Stimulated activated memory B cell treated with anti-CD40 and anti-IgM and Interleukin-4, amounts not matched to agents 10 μg/mL and 1 μg/mL and 100 μg/mL, for 72 hours (primary cell): ENCODE results near the gene CTNND2.

Experiments
- ATAC-seq: fragments of 150-1000 bp; cut with Tn5 transposase; 2 replicates; pipeline ENCODE4 v1.10.0; 2021
- H3K27ac Mint-ChIP-seq: one replicate; pipeline ENCODE4 v1.8.0; 2022; ENCODE audit warnings: mild to moderate bottlenecking, mixed read lengths
- H3K27me3 Mint-ChIP-seq: one replicate; pipeline ENCODE4 v1.8.0; 2022; ENCODE audit warnings: mixed read lengths
- H3K36me3 Mint-ChIP-seq: one replicate; pipeline ENCODE4 v1.8.0; 2022; ENCODE audit warnings: mixed read lengths
- H3K4me1 Mint-ChIP-seq: one replicate; pipeline ENCODE4 v1.8.0; 2022; ENCODE audit warnings: mixed read lengths
- H3K4me3 Mint-ChIP-seq: one replicate; pipeline ENCODE4 v1.8.0; 2022; ENCODE audit warnings: mild to moderate bottlenecking, moderate library complexity, mixed read lengths
- H3K9me3 Mint-ChIP-seq: one replicate; pipeline ENCODE4 v1.8.0; 2022; ENCODE audit warnings: mixed read lengths

Gene CTNND2

GRCh38 chr5:11293523-11293922, 610.7 kb downstream of the CTNND2 start:
- Mint-ChIP-seq H3K27me3 (no peaks in the 10 kb centered on the region), H3K36me3 (no peaks in the 10 kb centered on the region), H3K9me3 (peaks cover 2% of the 10 kb centered on the region), H3K4me3 (no peak overlapping the region), H3K27ac (no peak overlapping the region), H3K4me1 (no peaks in the 10 kb centered on the region)
- ATAC-seq, result no peak

GRCh38 chr5:11292648-11293356, 611.4 kb downstream of the CTNND2 start:
- H3K4me1 Mint-ChIP-seq, result no peaks in the 10 kb centered on the region
- peaks cover 2% of the 10 kb centered on the region for H3K9me3 Mint-ChIP-seq
- H3K27me3 Mint-ChIP-seq, result no peaks in the 10 kb centered on the region
- H3K27ac Mint-ChIP-seq, result no peak overlapping the region
- no peak for ATAC-seq
- H3K36me3 Mint-ChIP-seq, result no peaks in the 10 kb centered on the region
- H3K4me3 Mint-ChIP-seq, result no peak overlapping the region

GRCh38 chr5:11289733-11290132, 614.5 kb downstream of the CTNND2 start:
- ATAC-seq, result no peak
- Mint-ChIP-seq H3K36me3 (no peaks in the 10 kb centered on the region), H3K9me3 (no peaks in the 10 kb centered on the region), H3K4me1 (no peaks in the 10 kb centered on the region), H3K4me3 (no peak overlapping the region), H3K27ac (no peak overlapping the region), H3K27me3 (no peaks in the 10 kb centered on the region)

GRCh38 chr5:11289208-11289607, 615.0 kb downstream of the CTNND2 start:
- no peak for ATAC-seq
- Mint-ChIP-seq H3K4me3 (no peak overlapping the region), H3K4me1 (no peaks in the 10 kb centered on the region), H3K27ac (no peak overlapping the region), H3K36me3 (no peaks in the 10 kb centered on the region), H3K27me3 (no peaks in the 10 kb centered on the region), H3K9me3 (peaks cover 2% of the 10 kb centered on the region)

GRCh38 chr5:11281842-11282241, 622.4 kb downstream of the CTNND2 start:
- Mint-ChIP-seq H3K4me3 (no peak overlapping the region), H3K9me3 (peaks cover 5% of the 10 kb centered on the region), H3K36me3 (no peaks in the 10 kb centered on the region), H3K27me3 (no peaks in the 10 kb centered on the region), H3K4me1 (no peaks in the 10 kb centered on the region), H3K27ac (no peak overlapping the region)
- ATAC-seq, result no peak

- Mint-ChIP-seq H3K4me1 (no peaks in the 10 kb centered on the region), H3K27me3 (peaks cover 4% of the 10 kb centered on the region), H3K36me3 (no peaks in the 10 kb centered on the region), H3K27ac (no peak overlapping the region), H3K9me3 (peaks cover 2% of the 10 kb centered on the region), H3K4me3 (no peak overlapping the region)
- no peak for ATAC-seq
These were observed 626.9 kb downstream of the CTNND2 start for GRCh38 chr5:11277323-11277722.

GRCh38 chr5:11273180-11273903, 630.9 kb downstream of the CTNND2 start:
- H3K36me3 Mint-ChIP-seq, result no peaks in the 10 kb centered on the region
- no peak overlapping the region for H3K27ac Mint-ChIP-seq
- no peaks in the 10 kb centered on the region for H3K9me3 Mint-ChIP-seq
- no peak overlapping the region for H3K4me3 Mint-ChIP-seq
- H3K4me1 Mint-ChIP-seq, result no peaks in the 10 kb centered on the region
- H3K27me3 Mint-ChIP-seq, result peaks cover 10% of the 10 kb centered on the region
- ATAC-seq, result no peak

GRCh38 chr5:11269515-11269914, 634.7 kb downstream of the CTNND2 start:
- H3K27ac Mint-ChIP-seq, result no peak overlapping the region
- H3K36me3 Mint-ChIP-seq, result no peaks in the 10 kb centered on the region
- ATAC-seq, result no peak
- no peaks in the 10 kb centered on the region for H3K4me1 Mint-ChIP-seq
- no peaks in the 10 kb centered on the region for H3K9me3 Mint-ChIP-seq
- no peak overlapping the region for H3K4me3 Mint-ChIP-seq
- H3K27me3 Mint-ChIP-seq, result peaks cover 10% of the 10 kb centered on the region

- H3K4me1 Mint-ChIP-seq, result no peaks in the 10 kb centered on the region
- H3K9me3 Mint-ChIP-seq, result no peaks in the 10 kb centered on the region
- peaks cover 10% of the 10 kb centered on the region for H3K27me3 Mint-ChIP-seq
- no peak overlapping the region for H3K4me3 Mint-ChIP-seq
- no peak for ATAC-seq
- no peak overlapping the region for H3K27ac Mint-ChIP-seq
- no peaks in the 10 kb centered on the region for H3K36me3 Mint-ChIP-seq
These were observed 635.4 kb downstream of the CTNND2 start for GRCh38 chr5:11268891-11269290.

- H3K27me3 Mint-ChIP-seq, result no peaks in the 10 kb centered on the region
- no peak overlapping the region for H3K4me3 Mint-ChIP-seq
- H3K27ac Mint-ChIP-seq, result no peak overlapping the region
- no peaks in the 10 kb centered on the region for H3K4me1 Mint-ChIP-seq
- no peaks in the 10 kb centered on the region for H3K9me3 Mint-ChIP-seq
- H3K36me3 Mint-ChIP-seq, result no peaks in the 10 kb centered on the region
- ATAC-seq, result no peak
These were observed 637.9 kb downstream of the CTNND2 start for GRCh38 chr5:11266331-11266730.

- Mint-ChIP-seq H3K4me1 (no peaks in the 10 kb centered on the region), H3K27ac (no peak overlapping the region), H3K9me3 (no peaks in the 10 kb centered on the region), H3K36me3 (no peaks in the 10 kb centered on the region), H3K4me3 (no peak overlapping the region), H3K27me3 (peaks cover 2% of the 10 kb centered on the region)
- no peak for ATAC-seq
These were observed 643.0 kb downstream of the CTNND2 start for GRCh38 chr5:11261241-11261640.

GRCh38 chr5:11258001-11258400, 646.2 kb downstream of the CTNND2 start:
- H3K27me3 Mint-ChIP-seq, result peaks cover 9% of the 10 kb centered on the region
- H3K4me1 Mint-ChIP-seq, result no peaks in the 10 kb centered on the region
- no peaks in the 10 kb centered on the region for H3K36me3 Mint-ChIP-seq
- no peak overlapping the region for H3K4me3 Mint-ChIP-seq
- no peaks in the 10 kb centered on the region for H3K9me3 Mint-ChIP-seq
- no peak for ATAC-seq
- H3K27ac Mint-ChIP-seq, result no peak overlapping the region

GRCh38 chr5:11252523-11252922, 651.7 kb downstream of the CTNND2 start:
- Mint-ChIP-seq H3K4me1 (no peaks in the 10 kb centered on the region), H3K4me3 (no peak overlapping the region), H3K27ac (no peak overlapping the region), H3K36me3 (no peaks in the 10 kb centered on the region), H3K9me3 (no peaks in the 10 kb centered on the region), H3K27me3 (peaks cover 21% of the 10 kb centered on the region)
- ATAC-seq, result no peak

- H3K4me3 Mint-ChIP-seq, result no peak overlapping the region
- H3K36me3 Mint-ChIP-seq, result no peaks in the 10 kb centered on the region
- ATAC-seq, result no peak
- H3K9me3 Mint-ChIP-seq, result no peaks in the 10 kb centered on the region
- no peaks in the 10 kb centered on the region for H3K4me1 Mint-ChIP-seq
- H3K27me3 Mint-ChIP-seq, result peaks cover 21% of the 10 kb centered on the region
- no peak overlapping the region for H3K27ac Mint-ChIP-seq
These were observed 652.2 kb downstream of the CTNND2 start for GRCh38 chr5:11252075-11252474.

- Mint-ChIP-seq H3K9me3 (no peaks in the 10 kb centered on the region), H3K36me3 (no peaks in the 10 kb centered on the region), H3K4me1 (no peaks in the 10 kb centered on the region), H3K27me3 (peaks cover 23% of the 10 kb centered on the region), H3K27ac (no peak overlapping the region), H3K4me3 (no peak overlapping the region)
- no peak for ATAC-seq
These were observed 653.0 kb downstream of the CTNND2 start for GRCh38 chr5:11251247-11251646.

GRCh38 chr5:11248966-11249365, 655.3 kb downstream of the CTNND2 start:
- H3K9me3 Mint-ChIP-seq, result no peaks in the 10 kb centered on the region
- no peak overlapping the region for H3K4me3 Mint-ChIP-seq
- H3K36me3 Mint-ChIP-seq, result no peaks in the 10 kb centered on the region
- no peak for ATAC-seq
- peaks cover 21% of the 10 kb centered on the region for H3K27me3 Mint-ChIP-seq
- no peak overlapping the region for H3K27ac Mint-ChIP-seq
- no peaks in the 10 kb centered on the region for H3K4me1 Mint-ChIP-seq
